Endothelial cell of umbilical vein (primary cell): Measurements from ENCODE around the gene GRXCR2. TPM values are rescaled to one million over a fixed set of nuclear protein-coding genes. Genes with fewer than 3 reads are reported as not detected.
"Not testable (repeated sequence)": the region's sequence is repeated elsewhere in the genome, so short reads cannot be mapped to it uniquely, and the experiment has no call there.

Experiments
- BruUV-seq: library from RNA; stranded (reverse); fragments of 400-500 nt; replicated peaks from 2 replicates; lab custom pipeline; 2021; lab: Mats Ljungman, UMichigan
- CTCF ChIA-PET: fragments of 300-600, 350-600 bp; sonication (Branson Sonifier 250); formaldehyde crosslinking; loops from one replicate; lab custom pipeline; 2021; ENCODE audit warnings: antibody characterized with exemption, inconsistent platforms; lab: Charles Lee
- POLR2A ChIA-PET: fragments of 300-600, 350-600 bp; sonication (Branson Sonifier 250); formaldehyde crosslinking; loops from one replicate; lab custom pipeline; 2021; ENCODE audit warnings: antibody characterized with exemption, inconsistent platforms; lab: Charles Lee
- DNase-seq: peaks from one replicate; pipeline ENCODE4 v3.0.0-alpha.2; 2011; ENCODE audit warnings: low read depth, low spot score
- FAIRE-seq: peaks from 2 replicates; lab custom pipeline; 2011; peaks lifted over from hg19 to GRCh38; lab: Jason Lieb, UNC
- H2AFZ ChIP-seq: 2 replicates; pipeline ENCODE4 v1.6.0; 2012; ENCODE audit warnings: low read depth, low read length, control low read depth, inconsistent platforms
- H3K27ac ChIP-seq: 2 replicates; pipeline ENCODE4 v1.5.1; 2011; ENCODE audit warnings: low read depth, mild to moderate bottlenecking, control low read depth, low read length, moderate library complexity; ENCODE audit not compliant: insufficient read depth
- H3K27me3 ChIP-seq, 2 experiments: 2 replicates each; pipeline versions ENCODE4 v1.6.0 to v1.6.1; 2011; ENCODE audit warnings: low read length in 2 of 2, mixed read lengths in 1 of 2; ENCODE audit not compliant: control insufficient read depth in 2 of 2, insufficient read depth in 2 of 2
- H3K36me3 ChIP-seq, 2 experiments: 2 replicates in 1 of 2; 3 replicates in 1 of 2; pipeline ENCODE4 v1.5.1; 2011; ENCODE audit warnings: low read length in 2 of 2, mild to moderate bottlenecking in 1 of 2, moderate library complexity in 1 of 2; ENCODE audit not compliant: control insufficient read depth in 2 of 2, insufficient read depth in 2 of 2; ENCODE audit errors: extremely low read depth in 1 of 2
- H3K4me1 ChIP-seq: 3 replicates; pipeline ENCODE4 v1.5.1; 2011; ENCODE audit warnings: mild to moderate bottlenecking, low read length; ENCODE audit not compliant: control insufficient read depth, insufficient read depth; ENCODE audit errors: extremely low read depth
- H3K4me2 ChIP-seq: 2 replicates; pipeline ENCODE4 v1.6.1; 2011; ENCODE audit warnings: low read length, control low read depth, mixed read lengths; ENCODE audit not compliant: insufficient read depth
- H3K4me3 ChIP-seq, 3 experiments: fragments of 200-600 bp in 1 of 3; sonication (generic), shearing (Covaris generic) in 1 of 3; replicated peaks in 1 of 3; 2 replicates each; pipeline ENCODE4 v1.5.1; 2011 to 2016; ENCODE audit warnings: control low read depth in 3 of 3, low read length in 3 of 3, mild to moderate bottlenecking in 2 of 3, inconsistent platforms in 1 of 3, low read depth in 1 of 3, moderate library complexity in 1 of 3; ENCODE audit not compliant: insufficient read depth in 1 of 3
- H3K79me2 ChIP-seq: 2 replicates; pipeline ENCODE4 v1.6.0; 2012; ENCODE audit warnings: low read length, inconsistent platforms; ENCODE audit not compliant: control insufficient read depth, insufficient read depth
- H3K9ac ChIP-seq: replicated peaks from 2 replicates; pipeline ENCODE3; 2011; ENCODE audit warnings: low read length, control low read depth; ENCODE audit not compliant: insufficient read depth; ENCODE audit errors: extremely low read depth
- H3K9me1 ChIP-seq: replicated peaks from 3 replicates; pipeline ENCODE4 v1.6.0; 2011; ENCODE audit warnings: mild to moderate bottlenecking, low read length; ENCODE audit not compliant: control insufficient read depth, insufficient read depth; ENCODE audit errors: extremely low read depth
- H3K9me3 ChIP-seq: replicated peaks from 2 replicates; pipeline ENCODE4 v1.5.1; 2012; ENCODE audit warnings: low read length, inconsistent platforms; ENCODE audit not compliant: control insufficient read depth, insufficient read depth
- H4K20me1 ChIP-seq: replicated peaks from 2 replicates; pipeline ENCODE3; 2011; ENCODE audit warnings: mild to moderate bottlenecking, low read length; ENCODE audit not compliant: control insufficient read depth, insufficient read depth; ENCODE audit errors: extremely low read depth
- EZH2 ChIP-seq: IDR thresholded peaks from 2 replicates; pipeline ENCODE4 v1.6.1; 2012; ENCODE audit warnings: borderline replicate concordance, low read depth, mild to moderate bottlenecking, moderate library complexity, low read length, inconsistent platforms; ENCODE audit not compliant: severe bottlenecking
- FOS ChIP-seq: IDR thresholded peaks from 2 replicates; pipeline ENCODE4 v1.6.1; 2011; ENCODE audit warnings: mild to moderate bottlenecking, low read length, moderate library complexity, borderline replicate concordance; ENCODE audit not compliant: insufficient read depth
- GATA2 ChIP-seq: IDR thresholded peaks from 2 replicates; pipeline ENCODE4 v1.7.0; 2011; ENCODE audit warnings: low read depth, mild to moderate bottlenecking, moderate library complexity, mixed read lengths, low read length; ENCODE audit not compliant: insufficient read length, insufficient read depth
- JUN ChIP-seq: IDR thresholded peaks from 2 replicates; pipeline ENCODE4 v1.6.1; 2011; ENCODE audit warnings: borderline replicate concordance, low read depth; ENCODE audit not compliant: insufficient read length, insufficient read depth
- MYC ChIP-seq: IDR thresholded peaks from one replicate; pipeline ENCODE4 v1.6.1; 2011; ENCODE audit warnings: mild to moderate bottlenecking, low read depth, low read length
- POLR2A ChIP-seq: IDR thresholded peaks from 2 replicates; pipeline ENCODE4 v1.6.1; 2012; ENCODE audit warnings: low read depth, mild to moderate bottlenecking, control low read depth, low read length
- POLR2AphosphoS5 ChIP-seq: IDR thresholded peaks from 2 replicates; pipeline ENCODE4 v1.6.1; 2012; ENCODE audit warnings: low read depth, mild to moderate bottlenecking, control low read depth, low read length, moderate library complexity; ENCODE audit not compliant: insufficient read depth
- dilution Hi-C: fragments of 300-500 bp; cut with MboI; formaldehyde crosslinking; loops from one replicate; pipeline ENCODE4 v1.15.0; 2019; ENCODE audit warnings: low sequenced_read_pairs; ENCODE audit not compliant: extremely low pct_ligation_motif_present
- intact Hi-C: fragments of 100-400 bp; cut with micrococcal nuclease; formaldehyde crosslinking; loops from one replicate; pipeline ENCODE4 v1.10.0; 2022
- polyA plus RNA-seq, 4 experiments: library from polyadenylated mRNA; depleted of rRNA in 3 of 4; stranded (reverse) in 3 of 4; unstranded in 1 of 4; fragments of >200 nt; gene quantifications; 2 replicates each; pipeline versions ENCODE4 v1.2.1 to v1.2.3, GENCODE V29; 2011 to 2012; ENCODE audit warnings: missing spikeins in 1 of 4
- total RNA-seq: library from RNA; stranded (reverse); gene quantifications from 2 replicates; pipeline ENCODE4 v1.2.3, GENCODE V29; 2021
- TF ChIP-seq, protein P1 (sequence below): IDR thresholded peaks from 2 replicates; pipeline ENCODE4 v1.6.1; 2011; ENCODE audit not compliant: insufficient read depth, insufficient read length
- TF ChIP-seq, protein P2 (sequence below), 2 donors: IDR thresholded peaks; 1 replicate in 1 of 2; 2 replicates in 1 of 2; pipeline ENCODE4 v1.5.1; 2011; ENCODE audit warnings: low read length in 2 of 2, mild to moderate bottlenecking in 2 of 2, moderate library complexity in 2 of 2, control low read depth in 1 of 2, inconsistent platforms in 1 of 2, low read depth in 1 of 2; ENCODE audit not compliant: insufficient read depth in 1 of 2; ENCODE audit errors: extremely low read depth in 1 of 2

Gene GRXCR2
- total and polyA plus RNA-seq, 2 donors (not counting 3 experiments of a cell fraction or from before 2014, with no cell fraction given): not detected

DNA sequence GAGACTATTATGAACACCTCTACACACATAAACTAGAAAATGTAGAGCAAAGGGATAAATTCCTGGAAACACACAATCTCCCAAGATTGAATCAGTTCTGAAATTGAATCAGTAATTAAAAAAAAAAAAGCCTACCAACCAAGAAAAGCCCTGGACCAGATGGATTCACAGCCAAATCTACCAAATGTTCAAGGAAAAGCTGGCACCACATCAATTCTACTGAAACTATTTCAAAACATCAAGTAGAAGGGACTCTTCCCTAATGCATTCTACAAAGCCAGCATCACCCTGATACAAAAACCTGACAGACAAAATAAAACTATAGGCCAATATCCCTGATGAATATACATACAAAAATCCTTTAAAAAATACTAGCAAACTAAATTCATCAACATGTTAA is 25.4 kb upstream of the GRXCR2 start:
- H3K9ac ChIP-seq: no peak overlapping the region
- no peak overlapping the region for H3K27ac ChIP-seq
- no peak overlapping the region for H2AFZ ChIP-seq
- no peak overlapping the region for H3K4me3 ChIP-seq
- no peaks in the 10 kb centered on the region for H3K36me3 ChIP-seq
- BruUV-seq: no TSS peak
- no peaks in the 10 kb centered on the region for H3K9me1 ChIP-seq
- no peak overlapping the region for H3K4me2 ChIP-seq
- ChIA-PET CTCF (interaction anchor here (1.0 kb wide), 1 partner anchor 10 kb away, joined by 3 read pairs; no protein-coding TSS in a partner anchor), POLR2A (no interaction called here)
- no peaks in the 10 kb centered on the region for H3K79me2 ChIP-seq
- no peaks in the 10 kb centered on the region for H3K4me1 ChIP-seq
- dilution Hi-C loops (no loop called here), intact Hi-C loops (no loop called here)
- TF ChIP-seq, protein P1, sequence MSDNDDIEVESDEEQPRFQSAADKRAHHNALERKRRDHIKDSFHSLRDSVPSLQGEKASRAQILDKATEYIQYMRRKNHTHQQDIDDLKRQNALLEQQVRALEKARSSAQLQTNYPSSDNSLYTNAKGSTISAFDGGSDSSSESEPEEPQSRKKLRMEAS: no peak
- TF ChIP-seq EZH2: no peak
- no peak for TF ChIP-seq FOS
- TF ChIP-seq, protein P2, sequence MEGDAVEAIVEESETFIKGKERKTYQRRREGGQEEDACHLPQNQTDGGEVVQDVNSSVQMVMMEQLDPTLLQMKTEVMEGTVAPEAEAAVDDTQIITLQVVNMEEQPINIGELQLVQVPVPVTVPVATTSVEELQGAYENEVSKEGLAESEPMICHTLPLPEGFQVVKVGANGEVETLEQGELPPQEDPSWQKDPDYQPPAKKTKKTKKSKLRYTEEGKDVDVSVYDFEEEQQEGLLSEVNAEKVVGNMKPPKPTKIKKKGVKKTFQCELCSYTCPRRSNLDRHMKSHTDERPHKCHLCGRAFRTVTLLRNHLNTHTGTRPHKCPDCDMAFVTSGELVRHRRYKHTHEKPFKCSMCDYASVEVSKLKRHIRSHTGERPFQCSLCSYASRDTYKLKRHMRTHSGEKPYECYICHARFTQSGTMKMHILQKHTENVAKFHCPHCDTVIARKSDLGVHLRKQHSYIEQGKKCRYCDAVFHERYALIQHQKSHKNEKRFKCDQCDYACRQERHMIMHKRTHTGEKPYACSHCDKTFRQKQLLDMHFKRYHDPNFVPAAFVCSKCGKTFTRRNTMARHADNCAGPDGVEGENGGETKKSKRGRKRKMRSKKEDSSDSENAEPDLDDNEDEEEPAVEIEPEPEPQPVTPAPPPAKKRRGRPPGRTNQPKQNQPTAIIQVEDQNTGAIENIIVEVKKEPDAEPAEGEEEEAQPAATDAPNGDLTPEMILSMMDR (IDR thresholded peaks at IDR 0.05; ENCODE audit: extremely low read depth in 1 of 2, insufficient read depth in 1 of 2, low read depth in 1 of 2, low read length in 2 of 2): no peak
- no peak for TF ChIP-seq GATA2
- TF ChIP-seq POLR2A: no peak
- TF ChIP-seq POLR2AphosphoS5: no peak
- TF ChIP-seq JUN: no peak
- TF ChIP-seq MYC: no peak
- no peaks in the 10 kb centered on the region for H4K20me1 ChIP-seq
- FAIRE-seq (no peak), DNase-seq (no peak)
- no peaks in the 10 kb centered on the region for H3K9me3 ChIP-seq
- peaks cover 0 to 2% of the 10 kb centered on the region in 2 experiments for H3K27me3 ChIP-seq

DNA sequence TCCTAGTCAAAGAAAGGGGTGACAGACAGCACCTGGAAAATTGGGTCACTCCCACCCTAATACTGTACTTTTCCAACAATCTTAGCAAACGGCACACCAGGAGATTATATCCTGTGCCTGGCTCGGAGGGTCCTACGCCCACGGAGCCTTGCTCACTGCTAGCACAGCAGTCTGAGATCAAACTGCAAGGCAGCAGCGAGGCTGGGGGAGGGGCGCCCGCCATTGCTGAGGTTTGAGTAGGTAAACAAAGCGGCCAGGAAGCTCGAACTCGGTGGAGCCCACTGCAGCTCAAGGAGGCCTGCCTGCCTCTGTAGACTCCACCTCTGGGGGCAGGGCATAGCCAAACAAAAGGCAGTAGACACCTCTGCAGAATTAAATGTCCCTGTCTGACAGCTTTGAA is 18.6 kb upstream of the GRXCR2 start:
- H3K9me3 ChIP-seq, CTCF ChIA-PET, H3K4me3 ChIP-seq, H3K9me1 ChIP-seq, FAIRE-seq, H3K79me2 ChIP-seq, DNase-seq, H3K36me3 ChIP-seq, H3K4me2 ChIP-seq, H3K27me3 ChIP-seq, POLR2A ChIA-PET, H3K4me1 ChIP-seq, BruUV-seq, H4K20me1 ChIP-seq, H3K27ac ChIP-seq, H3K9ac ChIP-seq, dilution Hi-C loops, H2AFZ ChIP-seq: not testable (repeated sequence)
- intact Hi-C loops: loop anchor here (1.0 kb wide), 1 partner anchor 33 kb away; no protein-coding TSS in a partner anchor
